K562 (cell line): Measurements from ENCODE around the gene FKBP15.

Experiments used
- ATF6 ChIP-seq: sonication (generic); formaldehyde crosslinking; IDR thresholded peaks from 2 replicates; pipeline ENCODE4 v1.4.0; 2020; ENCODE audit warnings: mild to moderate bottlenecking, missing genetic modification reagents
- BRF2 ChIP-seq: IDR thresholded peaks from 3 replicates; pipeline ENCODE4 v1.6.1; 2011; ENCODE audit warnings: borderline replicate concordance, mild to moderate bottlenecking; ENCODE audit not compliant: insufficient read length, insufficient read depth
- ESRRA ChIP-seq: fragments of 450-650 bp; IDR thresholded peaks from 2 replicates; pipeline ENCODE4 v1.6.1; 2014; ENCODE audit warnings: low read depth, mild to moderate bottlenecking, moderate library complexity, borderline replicate concordance
- GABPA ChIP-seq: fragments of 200-800 bp; sonication (Bioruptor generic); conservative IDR thresholded peaks from 2 replicates; pipeline ENCODE4 v1.6.1; 2016; ENCODE audit warnings: low read depth, missing genetic modification characterization, missing compliant biosample characterization
- HMBOX1 ChIP-seq: sonication (generic); IDR thresholded peaks from 2 replicates; pipeline ENCODE4 v1.6.1; 2016
- MLX ChIP-seq, 2 experiments: fragments of 450-650 bp in 1 of 2; sonication (generic) in 1 of 2; formaldehyde crosslinking; conservative IDR thresholded peaks; 2 replicates each; pipeline versions ENCODE4 v1.4.0 to v1.8.1; 2020 to 2022; ENCODE audit warnings: mild to moderate bottlenecking in 1 of 2, missing genetic modification reagents in 1 of 2
- POLR2A ChIP-seq: fragments of 450-650 bp; conservative IDR thresholded peaks from 2 replicates; pipeline ENCODE4 v1.6.1; 2016
- RBM39 ChIP-seq: fragments of 200-400 bp; formaldehyde crosslinking; optimal IDR thresholded peaks from 2 replicates; pipeline ENCODE3; 2018; ENCODE audit warnings: low read depth, low read length
- STAT5B ChIP-seq: fragments of 250-450 bp; sonication (Bioruptor Pico); IDR thresholded peaks from 2 replicates; pipeline ENCODE4 v1.8.0; 2021; ENCODE audit warnings: mild to moderate bottlenecking, inconsistent platforms
- THRA ChIP-seq: fragments of 450-650 bp; IDR thresholded peaks from 2 replicates; pipeline ENCODE4 v1.6.1; 2017; ENCODE audit warnings: mild to moderate bottlenecking, moderate library complexity

GRCh38 chr9:113148781-113149510 lies 72.1 kb downstream of the FKBP15 start:
- TF ChIP-seq RBM39 (no peak), GABPA (tag) (no peak), HMBOX1 (no peak), BRF2 (no peak), STAT5B (no peak), ATF6 (CRISPR knock-in tag) (no peak), MLX (CRISPR knock-in tag; conservative IDR thresholded peaks at IDR 0.05) (no peak), POLR2A (no peak), THRA (no peak), ESRRA (no peak)
